ENCODE measurements around the gene SMIM23.

The SMIM23 gene

GRCh38 chr5:171821286-171821685 lies 35.7 kb downstream of the SMIM23 start:
- no peak for DNase-seq

GRCh38 chr5:171823269-171823668 lies 37.7 kb downstream of the SMIM23 start:
- DNase-seq: no peak

- no peak for DNase-seq
Measured at GRCh38 chr5:171825051-171825450, 39.4 kb downstream of the SMIM23 start.

- DNase-seq: no peak
Measured at GRCh38 chr5:171826132-171826531, 40.5 kb downstream of the SMIM23 start.

GRCh38 chr5:171827162-171827561 lies 41.5 kb downstream of the SMIM23 start:
- DNase-seq: no peak

- DNase-seq: no peak
Measured at GRCh38 chr5:171830686-171831085, 45.1 kb downstream of the SMIM23 start.

GRCh38 chr5:171832775-171833174 lies 47.2 kb downstream of the SMIM23 start:
- no peak for DNase-seq

GRCh38 chr5:171834461-171834860 lies 48.8 kb downstream of the SMIM23 start:
- no peak for DNase-seq

GRCh38 chr5:171835066-171835465 lies 49.4 kb downstream of the SMIM23 start:
- DNase-seq: no peak

GRCh38 chr5:171837522-171837921 lies 51.9 kb downstream of the SMIM23 start:
- no peak for DNase-seq

- DNase-seq: no peak
Measured at GRCh38 chr5:171838066-171838465, 52.4 kb downstream of the SMIM23 start.

GRCh38 chr5:171839112-171839511 lies 53.5 kb downstream of the SMIM23 start:
- DNase-seq: no peak

- DNase-seq: no peak
Measured at GRCh38 chr5:171840066-171840465, 54.4 kb downstream of the SMIM23 start.

All from 8988T (cell line).